ENCODE measurements around the gene ZNF30. TPM values are rescaled to one million over a fixed set of nuclear protein-coding genes. Genes with fewer than 3 reads are reported as not detected.

The ZNF30 gene
- total and polyA plus RNA-seq, 7 donors: 0.86 to 6.6 (median 1.8) TPM

- Histone ChIP-seq H3K9me3 (no peaks in the 10 kb centered on the region), H3K4me3 (no peak overlapping the region), H3K4me1 (no peaks in the 10 kb centered on the region), H3K36me3 (ENCODE audit: insufficient read depth in 1 of 2, low read depth in 1 of 2) (no peaks in the 10 kb centered on the region), H3K27ac (peak overlapping the region; percentile 43), H3K27me3 (ENCODE audit: insufficient read depth in 3 of 3, low read length in 2 of 3) (no peaks in the 10 kb centered on the region)
- ATAC-seq: peak; percentile 79 to 93 (median 84)
- intact Hi-C loops (cut with DNase I): no loop called here
- WGBS, 3 donors: 13 to 14% (median 13%) methylated on average over 7 of the region's 7 CpGs
- TF ChIP-seq CTCF (IDR thresholded peaks at IDR 0.05): no peak
- peak; percentile 51 to 60 for DNase-seq
These were observed 58.7 kb downstream of the ZNF30 start for GRCh38 chr19:34985249-34986022.

DNA sequence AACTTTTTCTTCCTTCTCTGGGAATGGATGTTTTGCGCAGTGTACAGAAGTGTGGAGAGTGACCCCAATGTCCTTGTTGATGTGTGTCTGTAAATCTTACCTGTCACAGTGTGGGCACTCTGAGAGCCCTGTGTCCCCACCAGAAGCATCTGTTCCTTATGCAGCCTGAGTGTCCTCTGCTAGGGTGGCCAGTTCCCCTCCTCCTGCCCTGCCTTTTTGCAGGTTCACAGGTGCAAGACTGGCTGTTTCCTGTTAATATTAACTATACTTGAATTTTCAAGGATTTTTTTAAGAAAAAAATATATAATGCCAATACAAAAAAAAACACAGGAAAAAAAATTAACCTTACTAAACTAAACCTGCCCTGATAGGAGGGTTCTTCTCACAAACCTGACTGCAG, 61.4 kb downstream of the ZNF30 start:
- no peak for TF ChIP-seq CTCF (IDR thresholded peaks at IDR 0.05)
- 96 to 100% (median 97%) methylated on average over 1 of the region's 1 CpG for WGBS, 3 donors
- no peaks in the 10 kb centered on the region for H3K27me3 ChIP-seq (ENCODE audit: insufficient read depth in 3 of 3, low read length in 2 of 3)
- no peak overlapping the region for H3K27ac ChIP-seq
- no peaks in the 10 kb centered on the region for H3K4me1 ChIP-seq
- H3K4me3 ChIP-seq: no peak overlapping the region
- intact Hi-C loops (cut with DNase I): no loop called here
- peak in 1 of 2 donors; percentile 7 for DNase-seq
- H3K36me3 ChIP-seq (ENCODE audit: insufficient read depth in 1 of 2, low read depth in 1 of 2): no peaks in the 10 kb centered on the region
- H3K9me3 ChIP-seq: no peaks in the 10 kb centered on the region
- no peak for ATAC-seq

DNA sequence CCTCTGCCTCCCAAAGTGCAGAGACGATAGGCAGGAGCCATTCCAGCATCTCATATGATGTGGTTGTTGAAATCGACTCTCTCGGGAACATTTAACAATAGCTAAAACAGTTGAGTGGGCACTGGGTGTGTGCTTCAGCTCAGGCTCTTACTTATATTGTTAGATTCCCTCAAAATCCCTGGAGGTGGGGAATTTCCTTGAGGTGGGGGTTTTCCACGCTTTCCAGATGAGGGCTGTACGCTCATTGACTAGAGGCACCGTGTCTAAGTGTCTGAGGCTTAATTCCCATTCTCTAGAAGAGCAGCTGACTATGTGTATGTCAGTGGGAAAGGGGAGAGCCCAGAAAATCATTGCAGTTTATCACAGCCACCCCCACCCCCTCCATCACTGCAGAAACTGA, 62.6 kb downstream of the ZNF30 start:
- TF ChIP-seq CTCF (IDR thresholded peaks at IDR 0.05): no peak
- WGBS, 3 donors: 52 to 64% (median 61%) methylated on average over 6 of the region's 6 CpGs
- H3K4me3 ChIP-seq: no peak overlapping the region
- ATAC-seq (no peak), DNase-seq (no peak)
- no peaks in the 10 kb centered on the region for H3K36me3 ChIP-seq (ENCODE audit: insufficient read depth in 1 of 2, low read depth in 1 of 2)
- H3K4me1 ChIP-seq: no peaks in the 10 kb centered on the region
- H3K27me3 ChIP-seq (ENCODE audit: insufficient read depth in 3 of 3, low read length in 2 of 3): no peaks in the 10 kb centered on the region
- no peak overlapping the region for H3K27ac ChIP-seq
- H3K9me3 ChIP-seq: no peaks in the 10 kb centered on the region
- intact Hi-C loops (cut with DNase I): no loop called here

- no peaks in the 10 kb centered on the region for H3K36me3 ChIP-seq (ENCODE audit: insufficient read depth in 1 of 2, low read depth in 1 of 2)
- H3K4me1 ChIP-seq: no peaks in the 10 kb centered on the region
- 85 to 88% (median 88%) methylated on average over 13 of the region's 13 CpGs for WGBS, 3 donors
- DNase-seq (peak in 1 of 2 donors; percentile 26), ATAC-seq (no peak)
- no peaks in the 10 kb centered on the region for H3K27me3 ChIP-seq (ENCODE audit: insufficient read depth in 3 of 3, low read length in 2 of 3)
- no peak overlapping the region for H3K27ac ChIP-seq
- H3K9me3 ChIP-seq: no peaks in the 10 kb centered on the region
- no peak overlapping the region for H3K4me3 ChIP-seq
- no peak for TF ChIP-seq CTCF (IDR thresholded peaks at IDR 0.05)
- intact Hi-C loops (cut with DNase I): no loop called here
These were observed 64.0 kb downstream of the ZNF30 start for GRCh38 chr19:34990578-34991192.
